OCI-LY1 (cell line): Measurements from ENCODE around the gene EIPR1.

Source experiments
- H2AFZ ChIP-seq: fragments of 200-600 bp; sonication (generic), shearing (Covaris generic); 2 replicates; pipeline ENCODE4 v1.6.0; 2014; ENCODE audit warnings: antibody characterized with exemption, mild to moderate bottlenecking, low read length
- H3F3A ChIP-seq: fragments of 200-600 bp; sonication (generic), shearing (Covaris generic); 2 replicates; pipeline ENCODE4 v1.6.0; 2014; ENCODE audit warnings: mild to moderate bottlenecking, antibody characterized with exemption, low read length, moderate library complexity; ENCODE audit not compliant: insufficient read depth
- H3K27ac ChIP-seq: fragments of 200-600 bp; sonication (generic); 2 replicates; pipeline ENCODE4 v1.5.1; 2014; ENCODE audit warnings: low read length, mixed run types, mild to moderate bottlenecking, low read depth; ENCODE audit not compliant: poor library complexity, severe bottlenecking
- H3K27me3 ChIP-seq: fragments of 200-600 bp; sonication (generic); 2 replicates; pipeline ENCODE4 v1.6.0; 2014; ENCODE audit warnings: antibody characterized with exemption, mild to moderate bottlenecking, low read length, moderate library complexity; ENCODE audit not compliant: insufficient read depth
- H3K36me3 ChIP-seq: fragments of 200-600 bp; sonication (generic); 2 replicates; pipeline ENCODE4 v1.6.1; 2014; ENCODE audit warnings: mild to moderate bottlenecking, antibody characterized with exemption, low read length, moderate library complexity, mixed read lengths; ENCODE audit not compliant: insufficient read depth
- H3K4me1 ChIP-seq: fragments of 200-600 bp; sonication (generic); 2 replicates; pipeline ENCODE4 v1.5.1; 2014; ENCODE audit warnings: mild to moderate bottlenecking, low read length, moderate library complexity; ENCODE audit not compliant: insufficient read depth, severe bottlenecking
- H3K4me2 ChIP-seq: fragments of 200-600 bp; sonication (generic), shearing (Covaris generic); 2 replicates; pipeline ENCODE4 v1.6.1; 2014; ENCODE audit warnings: low read length
- H3K4me3 ChIP-seq: fragments of 200-600 bp; sonication (generic); 2 replicates; pipeline ENCODE4 v1.5.1; 2014; ENCODE audit warnings: low read length, low read depth, mild to moderate bottlenecking, mixed read lengths; ENCODE audit not compliant: poor library complexity, severe bottlenecking
- H3K79me2 ChIP-seq: fragments of 200-600 bp; shearing (Covaris generic); 2 replicates; pipeline ENCODE4 v1.6.1; 2016; ENCODE audit warnings: mixed run types, low read length, mixed read lengths; ENCODE audit not compliant: insufficient read depth
- H3K9ac ChIP-seq: fragments of 200-600 bp; sonication (generic), shearing (Covaris generic); 2 replicates; pipeline ENCODE4 v1.6.1; 2014; ENCODE audit warnings: mild to moderate bottlenecking, low read length, mixed read lengths
- H3K9me2 ChIP-seq: fragments of 200-600 bp; sonication (generic), shearing (Covaris generic); 2 replicates; pipeline ENCODE4 v1.6.1; 2014; ENCODE audit warnings: low read depth, mild to moderate bottlenecking, low read length, mixed read lengths
- H3K9me3 ChIP-seq: fragments of 200-600 bp; shearing (Covaris generic); 2 replicates; pipeline ENCODE4 v1.6.1; 2014; ENCODE audit warnings: low read length, mixed read lengths
- H4K20me1 ChIP-seq: fragments of 200-600 bp; sonication (generic), shearing (Covaris generic); 2 replicates; pipeline ENCODE4 v1.6.0; 2016; ENCODE audit warnings: mild to moderate bottlenecking, low read length; ENCODE audit not compliant: insufficient read depth
- CTCF ChIP-seq: fragments of 200-600 bp; sonication (generic), shearing (Covaris generic); IDR thresholded peaks from 2 replicates; pipeline ENCODE4 v1.5.1; 2017; ENCODE audit warnings: mild to moderate bottlenecking, antibody characterized with exemption, low read length, moderate library complexity, mixed read lengths
- EZH2 ChIP-seq: fragments of 200-600 bp; sonication (generic), shearing (Covaris generic); IDR thresholded peaks from 2 replicates; pipeline ENCODE4 v1.8.0; 2017; ENCODE audit warnings: borderline replicate concordance, mixed run types, mild to moderate bottlenecking, antibody characterized with exemption, low read length, moderate library complexity, mixed read lengths

Gene EIPR1

GRCh38 chr2:3377612-3378432, at the start of gene EIPR1:
EIPR1 (minus strand) TSS chr2:3377818; CDS start chr2:3377689, 129 bp downstream.
- Histone ChIP-seq H3K27ac (peak within 1 kb of the TSS; percentile 79), H3K4me3 (peak within 1 kb of the TSS; percentile 84), H3K9ac (peak within 1 kb of the TSS; percentile 84), H3K4me2 (peak within 1 kb of the TSS; percentile 85), H3K79me2 (peaks cover 35% of the 10 kb centered on the region), H3K4me1 (peaks cover 42% of the 10 kb centered on the region), H3K36me3 (peaks cover 23% of the 10 kb centered on the region), H2AFZ (no peak within 1 kb of the TSS), H3K9me2 (no peaks in the 10 kb centered on the region), H4K20me1 (no peaks in the 10 kb centered on the region), H3K27me3 (no peaks in the 10 kb centered on the region), H3F3A (no peaks in the 10 kb centered on the region), H3K9me3 (no peaks in the 10 kb centered on the region)
- TF ChIP-seq CTCF (no peak), EZH2 (no peak)

- H3K4me1 ChIP-seq, result peaks cover under 1% of the 10 kb centered on the region
- no peaks in the 10 kb centered on the region for H3K27me3 ChIP-seq
- no peak for TF ChIP-seq EZH2
- no peak for TF ChIP-seq CTCF
- no peaks in the 10 kb centered on the region for H3F3A ChIP-seq
- peaks cover 77% of the 10 kb centered on the region for H3K36me3 ChIP-seq
- no peak overlapping the region for H2AFZ ChIP-seq
- no peaks in the 10 kb centered on the region for H3K79me2 ChIP-seq
- H3K9ac ChIP-seq, result no peak overlapping the region
- no peaks in the 10 kb centered on the region for H4K20me1 ChIP-seq
- H3K9me3 ChIP-seq, result no peaks in the 10 kb centered on the region
- H3K4me3 ChIP-seq, result no peak overlapping the region
- no peaks in the 10 kb centered on the region for H3K9me2 ChIP-seq
- no peak overlapping the region for H3K4me2 ChIP-seq
- no peak overlapping the region for H3K27ac ChIP-seq
Observed at GRCh38 chr2:3427272-3427671, 49.7 kb upstream of the EIPR1 start.

GRCh38 chr2:3426615-3427014, 49.0 kb upstream of the EIPR1 start:
- H4K20me1 ChIP-seq, result no peaks in the 10 kb centered on the region
- H3K9ac ChIP-seq, result no peak overlapping the region
- no peak overlapping the region for H3K27ac ChIP-seq
- peaks cover 83% of the 10 kb centered on the region for H3K36me3 ChIP-seq
- H3K79me2 ChIP-seq, result no peaks in the 10 kb centered on the region
- no peak overlapping the region for H2AFZ ChIP-seq
- H3K4me1 ChIP-seq, result no peaks in the 10 kb centered on the region
- H3K4me3 ChIP-seq, result no peak overlapping the region
- TF ChIP-seq CTCF (no peak), EZH2 (no peak)
- no peaks in the 10 kb centered on the region for H3K9me3 ChIP-seq
- H3K9me2 ChIP-seq, result no peaks in the 10 kb centered on the region
- H3F3A ChIP-seq, result no peaks in the 10 kb centered on the region
- H3K27me3 ChIP-seq, result no peaks in the 10 kb centered on the region
- H3K4me2 ChIP-seq, result no peak overlapping the region
